Cardiac muscle cell (in vitro differentiated cells and primary cell): ENCODE data around the gene CGB8. TPM values are rescaled to one million over a fixed set of nuclear protein-coding genes. Genes with fewer than 3 reads are reported as not detected.
"Not testable (repeated sequence)": the region's sequence is repeated elsewhere in the genome, so short reads cannot be mapped to it uniquely, and the experiment has no call there.

Experiments used
- DNase-seq, 2 donors: peaks; one replicate each; pipeline versions ENCODE4 v3.0.0 to v3.0.0-alpha.2; 2010 to 2017; ENCODE audit warnings: low read depth in 1 of 2, low spot score in 1 of 2
- H3K27ac ChIP-seq: fragments of 200-600 bp; sonication (generic); 2 replicates; pipeline ENCODE4 v1.5.1; 2016
- H3K27me3 ChIP-seq: fragments of 200-600 bp; sonication (generic); 2 replicates; pipeline ENCODE4 v1.6.0; 2016; ENCODE audit warnings: control low read depth
- H3K36me3 ChIP-seq: fragments of 200-600 bp; sonication (generic); 2 replicates; pipeline ENCODE4 v1.5.1; 2016; ENCODE audit warnings: control low read depth
- H3K4me1 ChIP-seq: fragments of 200-600 bp; sonication (generic); 2 replicates; pipeline ENCODE4 v1.8.1; 2017; ENCODE audit warnings: low read depth, mild to moderate bottlenecking, mixed run types
- H3K4me3 ChIP-seq: fragments of 200-600 bp; sonication (generic); 2 replicates; pipeline ENCODE4 v1.5.1; 2016; ENCODE audit warnings: mild to moderate bottlenecking
- H3K9me3 ChIP-seq: fragments of 200-600 bp; sonication (generic); 2 replicates; pipeline ENCODE4 v1.5.1; 2017; ENCODE audit warnings: low read depth, mild to moderate bottlenecking, control low read depth
- polyA plus RNA-seq: library from polyadenylated mRNA; unstranded; fragments of >200 nt; fragmentation: Nextera tagmentation; extraction: Ambion mirVana; gene quantifications from 2 replicates; pipeline ENCODE4 v1.2.1, GENCODE V29; 2016
- total RNA-seq: library from RNA; depleted of rRNA; stranded (reverse); fragments of >200 nt; gene quantifications from 2 replicates; pipeline ENCODE4 v1.2.3, GENCODE V29; 2016
- TF ChIP-seq, protein P1 (sequence below): IDR thresholded peaks from 2 replicates; pipeline ENCODE4 v1.5.1; 2012; ENCODE audit warnings: low read depth, mild to moderate bottlenecking, low read length

Gene CGB8
- total and polyA plus RNA-seq, 2 experiments from 2014 or later: not detected

DNA sequence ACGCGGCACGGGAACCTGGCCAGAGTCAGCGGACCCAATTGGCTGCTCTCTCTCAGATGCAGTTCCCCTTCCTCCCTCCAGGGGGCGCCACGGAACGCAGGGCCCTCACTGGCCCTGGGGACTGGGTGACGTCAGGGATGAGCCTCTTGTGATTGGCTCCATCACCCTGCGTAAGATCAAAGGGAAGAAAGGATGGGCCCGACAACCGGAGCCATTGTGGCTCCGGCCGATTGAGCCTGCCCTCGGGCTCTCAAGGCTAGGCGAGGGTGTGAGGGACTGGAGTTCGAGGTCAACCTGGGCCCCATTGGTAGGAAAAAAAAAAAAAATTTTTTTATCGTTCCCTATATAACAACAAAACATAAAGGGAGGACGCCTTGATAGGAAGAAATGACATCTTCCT, 12.1 kb downstream of the CGB8 start, which contains the start of gene CGB1:
Gene CGB1, minus strand, starts transcription at position 81 of the 400 bp plus-strand sequence. CDS start 184 bp downstream, outside the sequence.
- not testable (repeated sequence) for H3K9me3 ChIP-seq, H3K36me3 ChIP-seq, H3K27me3 ChIP-seq, H3K4me1 ChIP-seq, H3K27ac ChIP-seq, H3K4me3 ChIP-seq
- DNase-seq: peak in 1 of 2 donors; percentile 23
- TF ChIP-seq, protein P1, sequence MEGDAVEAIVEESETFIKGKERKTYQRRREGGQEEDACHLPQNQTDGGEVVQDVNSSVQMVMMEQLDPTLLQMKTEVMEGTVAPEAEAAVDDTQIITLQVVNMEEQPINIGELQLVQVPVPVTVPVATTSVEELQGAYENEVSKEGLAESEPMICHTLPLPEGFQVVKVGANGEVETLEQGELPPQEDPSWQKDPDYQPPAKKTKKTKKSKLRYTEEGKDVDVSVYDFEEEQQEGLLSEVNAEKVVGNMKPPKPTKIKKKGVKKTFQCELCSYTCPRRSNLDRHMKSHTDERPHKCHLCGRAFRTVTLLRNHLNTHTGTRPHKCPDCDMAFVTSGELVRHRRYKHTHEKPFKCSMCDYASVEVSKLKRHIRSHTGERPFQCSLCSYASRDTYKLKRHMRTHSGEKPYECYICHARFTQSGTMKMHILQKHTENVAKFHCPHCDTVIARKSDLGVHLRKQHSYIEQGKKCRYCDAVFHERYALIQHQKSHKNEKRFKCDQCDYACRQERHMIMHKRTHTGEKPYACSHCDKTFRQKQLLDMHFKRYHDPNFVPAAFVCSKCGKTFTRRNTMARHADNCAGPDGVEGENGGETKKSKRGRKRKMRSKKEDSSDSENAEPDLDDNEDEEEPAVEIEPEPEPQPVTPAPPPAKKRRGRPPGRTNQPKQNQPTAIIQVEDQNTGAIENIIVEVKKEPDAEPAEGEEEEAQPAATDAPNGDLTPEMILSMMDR: peak; percentile 28

DNA sequence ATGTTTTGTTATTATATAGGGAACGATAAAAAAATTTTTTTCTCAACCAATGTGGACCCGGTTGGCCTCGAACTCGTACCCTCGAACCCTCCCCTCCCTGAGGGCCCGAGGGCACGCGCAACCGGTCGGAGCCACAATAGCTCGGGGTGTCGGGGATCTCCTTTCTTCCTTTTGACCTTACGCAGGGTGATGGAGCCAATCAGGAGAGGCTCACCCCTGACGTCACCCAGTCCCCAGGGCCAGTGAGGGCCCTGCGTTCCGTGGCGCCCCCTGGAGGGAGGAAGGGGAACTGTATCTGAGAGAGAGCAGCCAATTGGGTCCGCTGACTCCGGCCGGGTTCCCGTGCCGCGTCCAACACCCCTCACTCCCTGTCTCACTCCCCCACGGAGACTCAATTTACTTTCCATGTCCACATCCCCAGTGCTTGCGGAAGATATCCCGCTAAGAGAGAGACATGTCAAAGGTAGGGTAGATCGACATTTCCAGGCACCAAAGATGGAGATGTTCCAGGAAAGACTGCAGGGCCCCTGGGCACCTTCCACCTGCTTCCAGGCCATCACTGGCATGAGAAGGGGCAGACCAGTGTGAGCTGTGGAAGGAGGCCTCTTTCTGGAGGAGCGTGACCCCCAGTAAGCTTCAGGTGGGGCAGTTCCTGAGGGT, 17.1 kb downstream of the CGB8 start, which contains the start of gene CGB2:
Gene CGB2, plus strand, starts transcription at position 249 of the 660 bp plus-strand sequence. Its CDS starts 206 bp downstream, at position 455.
- H3K27me3 ChIP-seq, H3K4me1 ChIP-seq, DNase-seq, H3K4me3 ChIP-seq, H3K9me3 ChIP-seq, H3K27ac ChIP-seq, H3K36me3 ChIP-seq: not testable (repeated sequence)
- TF ChIP-seq, protein P1: peak; percentile 33

DNA sequence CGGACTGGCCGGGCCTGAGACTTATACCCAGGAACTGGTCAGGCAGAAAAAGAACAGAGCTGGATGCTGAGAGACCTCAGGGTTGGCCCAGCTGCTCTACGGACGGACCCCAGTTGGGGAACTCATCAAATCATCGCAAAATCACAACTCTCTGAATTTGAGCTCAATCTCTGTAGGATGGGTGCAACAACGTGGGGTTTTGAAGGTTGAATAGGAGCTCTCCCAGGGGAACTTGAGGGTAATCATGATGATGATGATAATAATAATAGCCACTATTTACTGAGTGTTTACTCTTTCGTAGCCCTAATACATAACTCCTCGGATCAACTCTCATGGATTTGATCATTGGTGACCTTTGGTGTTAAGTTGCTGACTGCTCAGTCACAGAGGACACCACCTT, 18.6 kb downstream of the CGB8 start:
- H3K4me1 ChIP-seq, H3K9me3 ChIP-seq, H3K4me3 ChIP-seq, H3K36me3 ChIP-seq, H3K27ac ChIP-seq, H3K27me3 ChIP-seq, DNase-seq: not testable (repeated sequence)

DNA sequence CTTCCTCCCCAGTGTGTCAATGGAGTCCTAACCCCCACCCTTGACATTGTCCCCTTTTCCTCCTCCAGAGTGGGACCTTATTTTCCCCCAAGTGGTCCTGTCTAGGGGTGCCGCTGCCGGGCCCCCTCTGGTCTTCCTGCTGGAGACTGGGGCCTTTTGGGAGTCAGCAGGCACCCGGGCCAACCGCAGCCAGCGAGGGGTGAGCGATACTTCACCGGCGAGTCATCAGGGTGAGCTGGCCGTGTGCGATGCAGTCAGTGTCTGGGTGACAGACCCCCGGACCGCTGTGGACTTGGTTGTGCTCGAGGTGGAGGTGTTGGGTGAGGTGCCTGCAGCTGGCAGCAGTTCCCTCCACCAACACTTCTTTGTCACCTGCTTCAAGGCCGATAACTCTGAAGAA, 19.2 kb downstream of the CGB8 start:
- not testable (repeated sequence) for H3K4me3 ChIP-seq, DNase-seq, H3K27ac ChIP-seq, H3K36me3 ChIP-seq, H3K9me3 ChIP-seq, H3K4me1 ChIP-seq, H3K27me3 ChIP-seq

DNA sequence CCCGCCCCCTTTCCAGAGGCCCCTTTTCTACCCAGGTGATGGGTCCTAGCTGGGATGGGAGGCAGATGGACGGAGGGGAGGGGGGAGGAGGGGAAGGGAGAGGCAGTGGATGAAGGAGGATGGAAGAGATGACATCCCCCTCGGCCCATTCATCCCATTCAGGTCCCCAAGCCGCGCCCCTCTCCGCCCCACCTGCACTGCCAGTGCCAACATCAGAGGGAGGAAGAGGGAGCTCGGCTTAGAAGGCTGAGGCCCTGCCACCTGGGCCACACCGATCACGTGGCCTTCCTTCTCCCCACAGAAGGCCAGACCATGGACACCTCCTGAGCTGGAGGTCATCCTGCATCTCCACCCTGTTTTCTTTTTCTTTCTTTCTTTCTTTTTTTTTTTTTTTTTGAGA, 20.2 kb downstream of the CGB8 start:
- not testable (repeated sequence) for H3K27me3 ChIP-seq, H3K4me3 ChIP-seq, DNase-seq, H3K9me3 ChIP-seq, H3K4me1 ChIP-seq, H3K27ac ChIP-seq, H3K36me3 ChIP-seq

DNA sequence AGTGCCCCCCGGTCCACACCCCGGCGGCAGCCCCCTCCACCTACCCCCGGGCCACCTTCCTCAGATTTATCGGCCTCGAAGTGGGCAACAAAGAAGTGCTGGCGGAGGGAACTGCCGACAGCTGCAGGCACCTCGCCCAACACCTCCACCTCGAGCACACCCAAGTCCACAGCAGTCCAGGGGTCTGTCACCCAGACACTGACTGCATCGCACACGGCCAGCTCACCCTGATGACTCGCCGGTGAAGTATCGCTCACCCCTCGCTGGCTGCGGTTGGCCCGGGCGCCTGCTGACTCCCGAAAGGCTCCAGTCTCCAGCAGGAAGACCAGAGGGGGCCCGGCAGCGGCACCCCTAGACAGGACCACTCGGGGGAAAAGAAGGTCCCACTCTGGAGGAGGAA, 23.3 kb downstream of the CGB8 start:
- H3K27ac ChIP-seq, H3K4me1 ChIP-seq, DNase-seq, H3K9me3 ChIP-seq, H3K27me3 ChIP-seq, H3K36me3 ChIP-seq, H3K4me3 ChIP-seq: not testable (repeated sequence)

DNA sequence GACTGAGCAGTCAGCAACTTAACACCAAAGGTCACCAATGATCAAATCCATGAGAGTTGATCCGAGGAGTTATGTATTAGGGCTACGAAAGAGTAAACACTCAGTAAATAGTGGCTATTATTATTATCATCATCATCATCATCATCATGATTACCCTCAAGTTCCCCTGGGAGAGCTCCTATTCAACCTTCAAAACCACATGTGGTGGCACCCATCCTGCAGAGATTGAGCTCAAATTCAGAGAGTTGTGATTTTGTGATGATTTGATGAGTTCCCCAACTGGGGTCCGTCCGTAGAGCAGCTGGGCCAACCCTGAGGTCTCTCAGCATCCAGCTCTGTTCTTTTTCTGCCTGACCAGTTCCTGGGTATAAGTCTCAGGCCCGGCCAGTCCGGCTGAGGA, 23.8 kb downstream of the CGB8 start:
- not testable (repeated sequence) for H3K27ac ChIP-seq, H3K4me1 ChIP-seq, H3K9me3 ChIP-seq, H3K36me3 ChIP-seq, H3K27me3 ChIP-seq, DNase-seq, H3K4me3 ChIP-seq

DNA sequence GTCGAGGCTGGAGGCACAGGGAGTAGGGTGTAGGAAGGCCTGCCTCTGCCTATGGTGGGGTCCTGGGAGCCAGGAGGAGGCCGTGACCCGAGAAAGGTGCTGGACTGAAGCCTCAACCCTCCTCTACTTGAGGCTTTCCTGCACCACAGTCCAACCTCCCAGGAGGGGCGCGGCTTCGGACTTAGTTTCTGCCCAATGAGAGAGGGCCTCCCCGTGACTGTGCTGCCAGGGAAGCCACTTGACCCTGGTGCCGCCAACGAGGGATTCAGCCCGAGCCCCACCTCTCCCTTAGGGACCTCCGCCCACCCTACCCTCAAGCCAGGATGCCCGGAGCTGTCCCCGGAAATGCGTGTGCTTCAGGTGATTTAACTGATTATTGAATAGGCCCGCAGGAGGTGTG, 24.7 kb downstream of the CGB8 start, which contains the start of gene CGB3:
Gene CGB3, minus strand, starts transcription at position 101 of the 400 bp plus-strand sequence. CDS start 362 bp downstream, outside the sequence.
- not testable (repeated sequence) for H3K4me3 ChIP-seq, H3K9me3 ChIP-seq, DNase-seq, H3K27ac ChIP-seq, H3K4me1 ChIP-seq, H3K27me3 ChIP-seq, H3K36me3 ChIP-seq

DNA sequence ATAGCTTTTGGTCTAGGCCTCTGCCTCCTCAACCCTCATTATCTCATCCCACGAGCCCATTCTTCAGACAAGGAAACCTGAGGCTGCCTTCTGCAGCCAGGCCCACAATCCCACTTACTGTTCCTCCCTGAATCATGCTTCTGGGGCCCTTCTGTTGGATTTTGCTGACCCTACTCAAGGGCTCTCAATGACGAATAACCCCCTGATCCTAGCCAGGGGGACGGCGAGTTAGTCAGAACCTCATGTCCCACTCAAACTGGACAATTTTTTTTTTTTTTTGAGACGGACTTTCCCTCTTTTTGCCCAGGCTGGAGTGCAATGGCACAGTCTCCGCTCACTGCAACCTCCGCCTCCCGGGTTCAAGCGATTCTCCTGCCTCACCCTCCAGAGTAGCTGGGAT, 26.8 kb downstream of the CGB8 start:
- no peak for DNase-seq
- H3K36me3 ChIP-seq: no peaks in the 10 kb centered on the region
- H3K4me1 ChIP-seq: no peaks in the 10 kb centered on the region
- H3K9me3 ChIP-seq: no peaks in the 10 kb centered on the region
- H3K27ac ChIP-seq: no peak overlapping the region
- H3K4me3 ChIP-seq: no peak overlapping the region
- no peaks in the 10 kb centered on the region for H3K27me3 ChIP-seq
- TF ChIP-seq, protein P1: no peak
